HG03469 (cell line): ENCODE measurements around the gene PLD6.

Experiments used
- ATAC-seq: cut with Tn5 transposase; IDR thresholded peaks from one replicate; pipeline ENCODE4 v1.9.1; 2021; ENCODE audit warnings: mild to moderate bottlenecking, moderate library complexity, moderate number of reproducible peaks; ENCODE audit not compliant: unreplicated experiment

The PLD6 gene

GRCh38 chr17:17227608-17228520 lies 21.7 kb upstream of the PLD6 start:
- ATAC-seq, result no peak

GRCh38 chr17:17226451-17227265 lies 20.5 kb upstream of the PLD6 start:
- no peak for ATAC-seq

GRCh38 chr17:17225901-17226300 lies 19.8 kb upstream of the PLD6 start:
- ATAC-seq, result no peak

GRCh38 chr17:17224137-17224536 lies 18.0 kb upstream of the PLD6 start:
- no peak for ATAC-seq

- no peak for ATAC-seq
Observed at GRCh38 chr17:17223736-17224135, 17.6 kb upstream of the PLD6 start.

- ATAC-seq, result no peak
Observed at GRCh38 chr17:17221329-17221728, 15.2 kb upstream of the PLD6 start.

- ATAC-seq, result no peak
Observed at GRCh38 chr17:17220529-17220928, 14.4 kb upstream of the PLD6 start.

GRCh38 chr17:17217995-17218394 lies 11.9 kb upstream of the PLD6 start:
- no peak for ATAC-seq

GRCh38 chr17:17216776-17217175 lies 10.6 kb upstream of the PLD6 start:
- ATAC-seq, result no peak

- no peak for ATAC-seq
Observed at GRCh38 chr17:17216236-17216635, 10.1 kb upstream of the PLD6 start.

- no peak for ATAC-seq
Observed at GRCh38 chr17:17215575-17215974, 9.4 kb upstream of the PLD6 start.

- no peak for ATAC-seq
Observed at GRCh38 chr17:17214646-17215436, 8.7 kb upstream of the PLD6 start.

- no peak for ATAC-seq
Observed at GRCh38 chr17:17213775-17214174, 7.6 kb upstream of the PLD6 start.

- ATAC-seq, result no peak
Observed at GRCh38 chr17:17207998-17208397, 1.9 kb upstream of the PLD6 start.

GRCh38 chr17:17206913-17207335 lies 791 bp upstream of the PLD6 start:
- no peak for ATAC-seq

- ATAC-seq, result no peak
Observed at GRCh38 chr17:17205368-17206123, 587 bp downstream of the PLD6 start.

GRCh38 chr17:17204635-17205231 lies 1.4 kb downstream of the PLD6 start:
- ATAC-seq, result no peak

- ATAC-seq, result no peak
Observed at GRCh38 chr17:17204041-17204591, 2.0 kb downstream of the PLD6 start.

GRCh38 chr17:17203173-17203730 lies 2.9 kb downstream of the PLD6 start:
- ATAC-seq, result no peak
